Measurements from ENCODE around the gene SUCLA2. TPM values are rescaled to one million over a fixed set of nuclear protein-coding genes. Genes with fewer than 3 reads are reported as not detected.

SUCLA2 gene
- total RNA-seq, 1 donor from 2014 or later, result 51.9 TPM

DNA sequence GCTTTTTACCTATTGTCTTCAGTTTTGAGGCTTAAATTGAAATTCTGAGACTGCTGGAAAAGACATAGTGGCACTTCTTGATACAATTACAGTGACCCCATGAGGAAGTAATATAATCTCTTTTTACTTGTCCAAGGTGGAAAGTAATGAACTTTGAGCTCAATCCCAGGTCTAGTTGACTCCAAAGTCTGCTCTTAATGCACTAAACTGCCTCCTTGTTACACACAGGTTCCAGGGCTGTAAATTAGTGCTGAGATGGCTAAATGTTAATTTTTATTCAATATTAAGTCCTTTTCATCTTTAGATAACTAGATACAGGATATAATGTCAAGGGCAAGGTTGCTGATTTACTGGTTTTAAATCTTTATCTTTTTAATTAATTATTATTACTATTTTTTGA lies 39.0 kb upstream of the SUCLA2 start:
- Mint-ChIP-seq H3K4me1 (ENCODE audit: unreplicated experiment) (peaks cover 6% of the 10 kb centered on the region), H3K27me3 (no peaks in the 10 kb centered on the region), H3K9me3 (no peaks in the 10 kb centered on the region), H3K4me3 (peak overlapping the region; percentile 66), H3K36me3 (peaks cover 19% of the 10 kb centered on the region), H3K27ac (peak overlapping the region; percentile 76)
- no peak for DNase-seq (ENCODE audit: extremely low spot score, unreplicated experiment)
- TF ChIP-seq, protein P1, sequence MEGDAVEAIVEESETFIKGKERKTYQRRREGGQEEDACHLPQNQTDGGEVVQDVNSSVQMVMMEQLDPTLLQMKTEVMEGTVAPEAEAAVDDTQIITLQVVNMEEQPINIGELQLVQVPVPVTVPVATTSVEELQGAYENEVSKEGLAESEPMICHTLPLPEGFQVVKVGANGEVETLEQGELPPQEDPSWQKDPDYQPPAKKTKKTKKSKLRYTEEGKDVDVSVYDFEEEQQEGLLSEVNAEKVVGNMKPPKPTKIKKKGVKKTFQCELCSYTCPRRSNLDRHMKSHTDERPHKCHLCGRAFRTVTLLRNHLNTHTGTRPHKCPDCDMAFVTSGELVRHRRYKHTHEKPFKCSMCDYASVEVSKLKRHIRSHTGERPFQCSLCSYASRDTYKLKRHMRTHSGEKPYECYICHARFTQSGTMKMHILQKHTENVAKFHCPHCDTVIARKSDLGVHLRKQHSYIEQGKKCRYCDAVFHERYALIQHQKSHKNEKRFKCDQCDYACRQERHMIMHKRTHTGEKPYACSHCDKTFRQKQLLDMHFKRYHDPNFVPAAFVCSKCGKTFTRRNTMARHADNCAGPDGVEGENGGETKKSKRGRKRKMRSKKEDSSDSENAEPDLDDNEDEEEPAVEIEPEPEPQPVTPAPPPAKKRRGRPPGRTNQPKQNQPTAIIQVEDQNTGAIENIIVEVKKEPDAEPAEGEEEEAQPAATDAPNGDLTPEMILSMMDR (conservative IDR thresholded peaks at IDR 0.05), result no peak

DNA sequence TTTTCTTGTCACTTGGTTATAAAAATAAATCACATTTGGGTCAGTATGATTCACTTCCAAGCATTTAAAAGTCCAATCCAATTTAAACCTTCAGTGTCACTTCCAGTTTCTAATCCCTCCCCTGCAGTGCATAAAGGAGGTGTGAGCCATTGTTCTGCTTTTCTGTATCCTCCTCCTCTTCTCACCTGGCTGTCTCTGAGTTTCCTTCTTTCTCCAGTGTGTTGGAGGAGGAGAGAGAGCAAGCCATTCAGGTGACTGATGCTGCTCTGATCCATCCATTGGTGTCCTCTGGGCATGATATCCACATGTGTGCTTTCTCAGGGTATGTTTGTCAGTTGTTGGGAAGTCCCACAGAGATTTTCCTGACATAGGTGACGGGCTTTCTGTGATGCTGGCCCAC lies 37.7 kb upstream of the SUCLA2 start:
- DNase-seq (ENCODE audit: extremely low spot score, unreplicated experiment), result no peak

DNA sequence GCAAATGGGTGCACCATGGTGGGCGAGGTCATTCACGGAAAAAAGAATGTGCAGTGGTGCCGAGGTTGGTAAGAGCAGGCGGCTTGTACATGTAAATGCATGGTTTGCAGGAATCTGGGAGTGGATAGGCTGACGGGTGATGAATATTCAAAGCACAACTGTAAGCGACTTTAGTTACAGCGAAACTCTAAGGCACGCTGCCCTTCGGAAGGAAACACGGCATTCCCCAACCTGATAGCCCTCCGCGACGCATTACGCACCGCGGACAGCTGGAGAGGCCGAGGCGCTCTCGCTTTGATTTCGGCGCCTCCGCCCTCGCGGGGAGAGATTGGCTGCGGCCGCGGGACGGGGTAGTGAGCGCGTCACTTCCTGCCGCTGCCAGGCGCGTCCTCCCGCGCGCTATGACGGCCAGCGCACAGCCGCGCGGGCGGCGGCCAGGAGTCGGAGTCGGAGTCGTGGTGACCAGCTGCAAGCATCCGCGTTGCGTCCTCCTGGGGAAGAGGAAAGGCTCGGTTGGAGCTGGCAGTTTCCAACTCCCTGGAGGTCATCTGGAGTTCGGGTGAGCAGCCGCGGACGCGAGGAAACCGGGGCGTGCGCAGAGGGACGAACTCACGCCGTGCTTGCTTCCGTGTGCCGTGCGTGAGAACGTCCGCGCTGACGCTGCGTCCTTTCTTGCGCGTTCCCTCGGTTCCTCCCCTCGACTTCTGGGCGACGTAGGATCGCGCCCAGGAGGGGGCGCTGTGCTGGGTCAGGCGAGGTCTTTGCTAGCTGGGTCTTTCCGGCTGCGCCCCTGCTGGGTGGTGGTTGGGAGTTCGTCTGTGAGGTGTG lies 36.5 kb upstream of the SUCLA2 start, which contains the start of gene NUDT15:
Gene NUDT15 (plus strand): TSS at position 381 of the 828 bp plus-strand sequence. CDS start 21 bp downstream, at position 402.
- no peaks in the 10 kb centered on the region for H3K27me3 Mint-ChIP-seq
- peaks cover 29% of the 10 kb centered on the region for H3K36me3 Mint-ChIP-seq
- TF ChIP-seq, protein P1 (conservative IDR thresholded peaks at IDR 0.05), result peak; percentile 100
- H3K27ac Mint-ChIP-seq, result peak within 1 kb of the TSS; percentile 97
- DNase-seq (ENCODE audit: extremely low spot score, unreplicated experiment), result peak; percentile 98
- peaks cover 6% of the 10 kb centered on the region for H3K4me1 Mint-ChIP-seq (ENCODE audit: unreplicated experiment)
- peak within 1 kb of the TSS; percentile 95 for H3K4me3 Mint-ChIP-seq
- no peaks in the 10 kb centered on the region for H3K9me3 Mint-ChIP-seq

More for the DNA sequence above, 37.7 kb upstream of the SUCLA2 start:
- Mint-ChIP-seq H3K36me3 (peaks cover 27% of the 10 kb centered on the region), H3K9me3 (no peaks in the 10 kb centered on the region), H3K27ac (peak overlapping the region; percentile 97), H3K4me1 (ENCODE audit: unreplicated experiment) (peaks cover 6% of the 10 kb centered on the region), H3K27me3 (no peaks in the 10 kb centered on the region), H3K4me3 (peak overlapping the region; percentile 95)
- TF ChIP-seq, protein P1 (conservative IDR thresholded peaks at IDR 0.05), result no peak

DNA sequence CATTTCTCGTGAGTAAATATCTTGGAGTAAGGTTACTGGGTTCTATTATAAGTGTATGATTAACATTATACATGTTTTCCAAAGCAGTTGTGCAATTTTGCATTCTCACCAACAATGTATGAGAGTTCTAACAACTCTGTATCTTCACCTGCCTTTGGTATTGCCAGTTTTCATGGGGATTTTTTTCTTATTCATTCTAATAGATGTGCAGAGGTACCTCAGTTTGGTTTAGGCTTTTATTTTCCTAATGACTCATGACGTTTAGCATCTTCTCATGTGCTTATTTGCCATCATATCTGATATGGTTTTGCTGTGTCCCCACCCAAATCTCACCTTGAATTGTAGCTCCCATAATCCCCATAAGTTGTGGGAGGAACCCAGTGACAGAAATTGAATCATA lies 28.8 kb upstream of the SUCLA2 start:
- TF ChIP-seq, protein P1 (conservative IDR thresholded peaks at IDR 0.05), result no peak
- H3K36me3 Mint-ChIP-seq, result peaks cover 34% of the 10 kb centered on the region
- H3K27me3 Mint-ChIP-seq, result no peaks in the 10 kb centered on the region
- no peak overlapping the region for H3K4me3 Mint-ChIP-seq
- no peaks in the 10 kb centered on the region for H3K9me3 Mint-ChIP-seq
- no peak for DNase-seq (ENCODE audit: extremely low spot score, unreplicated experiment)
- no peaks in the 10 kb centered on the region for H3K4me1 Mint-ChIP-seq (ENCODE audit: unreplicated experiment)
- no peak overlapping the region for H3K27ac Mint-ChIP-seq

DNA sequence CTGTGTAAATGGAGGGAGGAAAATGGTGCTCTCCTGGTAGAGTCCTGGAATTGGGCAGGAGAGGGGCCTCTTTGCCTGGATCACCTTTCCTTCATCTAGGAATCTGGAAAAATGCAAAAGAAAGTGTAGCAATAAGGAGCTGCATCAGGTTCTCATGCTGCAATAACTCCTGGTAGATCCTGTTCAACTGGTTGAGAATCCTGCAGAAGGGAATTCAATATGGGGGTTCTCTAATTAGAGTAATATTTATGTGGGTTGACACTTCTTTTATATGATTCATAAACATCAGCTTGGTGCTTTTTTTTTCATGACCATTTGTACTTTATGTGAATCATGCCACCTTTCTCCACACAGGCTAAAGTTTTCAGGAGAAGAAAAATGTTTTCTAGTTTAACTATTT lies 27.0 kb upstream of the SUCLA2 start:
- no peaks in the 10 kb centered on the region for H3K9me3 Mint-ChIP-seq
- no peaks in the 10 kb centered on the region for H3K27me3 Mint-ChIP-seq
- TF ChIP-seq, protein P1 (conservative IDR thresholded peaks at IDR 0.05), result no peak
- peaks cover 29% of the 10 kb centered on the region for H3K36me3 Mint-ChIP-seq
- no peak for DNase-seq (ENCODE audit: extremely low spot score, unreplicated experiment)
- no peaks in the 10 kb centered on the region for H3K4me1 Mint-ChIP-seq (ENCODE audit: unreplicated experiment)
- no peak overlapping the region for H3K4me3 Mint-ChIP-seq
- H3K27ac Mint-ChIP-seq, result no peak overlapping the region
